Central memory CD8-positive, alpha-beta T cell (primary cell): Measurements from ENCODE around the gene PARVB.

Experiments used
- ATAC-seq: fragments of 150-1000 bp; cut with Tn5 transposase; replicated peaks from 2 replicates; pipeline ENCODE4 v1.10.0; 2022; ENCODE audit warnings: mild to moderate bottlenecking, moderate FRiP score, moderate number of reproducible peaks; ENCODE audit not compliant: poor library complexity, severe bottlenecking; ENCODE audit errors: extremely low read depth
- DNase-seq, 2 donors: peaks; one replicate each; pipeline ENCODE4 v3.0.0; 2021; ENCODE audit warnings: low spot score in 2 of 2
- H3K27ac Mint-ChIP-seq: one replicate; pipeline ENCODE4 v1.8.0; 2022; ENCODE audit warnings: low read depth, mild to moderate bottlenecking, moderate library complexity, mixed read lengths
- H3K27me3 Mint-ChIP-seq: one replicate; pipeline ENCODE4 v1.8.0; 2022; ENCODE audit warnings: mixed read lengths
- H3K36me3 Mint-ChIP-seq: one replicate; pipeline ENCODE4 v1.8.0; 2022; ENCODE audit warnings: mild to moderate bottlenecking, moderate library complexity, mixed read lengths; ENCODE audit not compliant: insufficient read depth
- H3K4me1 Mint-ChIP-seq: one replicate; pipeline ENCODE4 v1.8.0; 2022; ENCODE audit warnings: mixed read lengths
- H3K4me3 Mint-ChIP-seq: one replicate; pipeline ENCODE4 v1.8.0; 2022; ENCODE audit warnings: mild to moderate bottlenecking, moderate library complexity, mixed read lengths
- H3K9me3 Mint-ChIP-seq: one replicate; pipeline ENCODE4 v1.8.0; 2022; ENCODE audit warnings: mixed read lengths

PARVB gene

DNA sequence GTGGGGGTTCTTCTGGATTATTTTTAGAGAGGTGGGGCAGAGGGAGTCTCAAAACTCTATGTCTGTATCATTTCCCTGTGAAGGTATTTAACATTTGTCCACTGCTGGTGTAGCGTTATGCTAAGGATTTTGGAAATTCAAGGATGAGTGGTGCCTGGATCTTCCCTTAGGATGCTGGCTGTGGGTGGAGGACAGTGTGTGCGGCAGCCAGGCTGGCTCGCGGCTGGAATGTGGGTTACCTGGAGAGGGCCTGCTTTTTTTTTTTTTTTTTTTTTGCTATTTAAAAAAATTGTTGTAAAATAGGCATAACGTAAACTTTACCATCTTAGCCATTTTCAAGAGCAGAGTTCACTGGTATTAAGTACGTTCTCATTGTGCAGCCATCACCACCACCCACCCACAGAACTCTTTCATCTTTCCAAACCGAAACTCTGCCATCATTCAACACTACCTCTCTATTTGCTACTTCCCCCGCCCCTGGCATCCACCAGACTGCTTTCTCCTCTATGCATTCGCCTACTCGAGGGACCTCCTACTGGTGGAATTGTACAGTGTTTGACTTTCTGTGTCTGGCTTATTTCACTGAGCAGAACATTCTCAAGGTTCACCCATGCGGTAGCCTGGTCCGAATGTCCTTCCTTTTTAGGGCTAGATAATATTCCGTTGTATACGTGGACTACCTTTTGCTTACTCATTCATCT lies 67.1 kb downstream of the PARVB start:
- no peak for ATAC-seq
- H3K4me1 Mint-ChIP-seq, result peaks cover 6% of the 10 kb centered on the region
- H3K4me3 Mint-ChIP-seq, result no peak overlapping the region
- no peaks in the 10 kb centered on the region for H3K27me3 Mint-ChIP-seq
- no peaks in the 10 kb centered on the region for H3K9me3 Mint-ChIP-seq
- H3K36me3 Mint-ChIP-seq, result peaks cover 2% of the 10 kb centered on the region
- peak overlapping the region; percentile 25 for H3K27ac Mint-ChIP-seq
- DNase-seq, result no peak

DNA sequence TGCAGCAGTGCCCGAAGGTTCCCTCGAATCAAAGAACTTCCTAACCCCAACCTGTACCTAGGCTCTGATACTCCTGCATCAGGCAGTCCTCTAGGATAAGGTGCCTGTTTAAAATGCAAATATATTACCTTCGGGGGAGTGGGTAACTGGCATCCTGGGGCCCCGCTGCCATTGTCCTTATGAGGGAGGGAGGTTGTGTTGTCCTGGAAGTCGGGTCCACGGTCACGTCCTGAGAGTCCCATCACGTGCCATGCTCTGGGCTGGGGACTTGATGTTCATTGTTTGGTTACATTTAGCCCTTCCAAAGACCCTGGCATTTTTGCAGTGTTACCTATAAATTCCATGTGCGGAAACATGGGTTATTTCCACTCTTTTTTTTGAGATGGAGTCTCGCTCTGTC lies 67.6 kb downstream of the PARVB start:
- DNase-seq (no peak), ATAC-seq (no peak)
- Mint-ChIP-seq H3K27me3 (no peaks in the 10 kb centered on the region), H3K4me1 (peaks cover 6% of the 10 kb centered on the region), H3K36me3 (peaks cover 2% of the 10 kb centered on the region), H3K9me3 (no peaks in the 10 kb centered on the region), H3K4me3 (no peak overlapping the region), H3K27ac (peak overlapping the region; percentile 25)

DNA sequence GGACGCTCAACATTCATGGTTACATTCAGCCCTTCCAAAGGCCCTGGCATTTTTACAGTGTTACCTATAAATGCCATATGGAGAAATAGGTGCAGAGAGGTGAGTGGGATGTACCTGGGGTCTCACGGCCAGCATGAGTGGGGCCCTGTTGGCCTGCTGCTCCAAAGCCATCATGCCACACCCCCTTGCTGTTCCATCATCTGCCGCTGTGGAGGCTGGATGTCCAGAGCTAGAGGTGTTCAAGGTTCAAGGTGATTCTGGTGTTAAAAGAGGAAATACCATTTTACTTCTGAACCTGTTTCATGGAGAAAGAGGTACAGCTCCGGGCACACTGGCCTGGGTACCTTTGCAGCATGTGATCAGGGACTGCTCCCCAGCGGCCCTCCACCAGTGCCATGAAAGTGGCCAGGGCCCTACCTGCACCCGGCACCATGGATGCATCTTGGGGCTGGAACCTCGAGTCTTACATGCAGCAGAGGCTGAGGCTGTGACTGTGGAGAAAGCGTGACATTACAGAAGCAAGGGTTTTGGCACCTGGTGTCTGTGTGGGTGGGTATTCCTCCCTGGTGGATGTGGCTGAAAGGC lies 68.6 kb downstream of the PARVB start:
- Mint-ChIP-seq H3K9me3 (no peaks in the 10 kb centered on the region), H3K36me3 (peaks cover 2% of the 10 kb centered on the region), H3K4me3 (no peak overlapping the region), H3K27ac (no peak overlapping the region), H3K4me1 (peaks cover 6% of the 10 kb centered on the region), H3K27me3 (no peaks in the 10 kb centered on the region)
- ATAC-seq (no peak), DNase-seq (no peak)

DNA sequence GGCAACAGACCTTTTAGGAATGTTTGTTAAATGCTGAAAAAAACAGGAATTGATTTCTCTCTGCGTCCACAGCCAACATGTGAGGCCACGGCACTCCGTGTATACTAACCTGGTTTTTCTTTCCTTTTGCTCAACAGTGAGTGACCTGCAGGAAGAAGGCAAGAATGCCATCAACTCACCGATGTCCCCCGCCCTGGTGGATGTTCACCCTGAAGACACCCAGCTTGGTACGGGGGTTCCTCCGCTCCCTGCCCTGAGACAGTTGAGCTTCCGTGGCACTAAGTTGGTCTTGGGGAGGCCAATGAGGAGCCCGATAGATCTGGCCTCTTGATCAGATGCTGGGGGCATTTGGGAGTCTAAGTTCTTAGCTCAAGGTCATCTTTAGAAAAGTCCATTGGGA lies 69.7 kb downstream of the PARVB start:
- Mint-ChIP-seq H3K9me3 (no peaks in the 10 kb centered on the region), H3K27me3 (no peaks in the 10 kb centered on the region), H3K4me3 (no peak overlapping the region), H3K27ac (no peak overlapping the region), H3K4me1 (peaks cover 6% of the 10 kb centered on the region), H3K36me3 (peaks cover 2% of the 10 kb centered on the region)
- ATAC-seq, result no peak
- DNase-seq, result no peak

DNA sequence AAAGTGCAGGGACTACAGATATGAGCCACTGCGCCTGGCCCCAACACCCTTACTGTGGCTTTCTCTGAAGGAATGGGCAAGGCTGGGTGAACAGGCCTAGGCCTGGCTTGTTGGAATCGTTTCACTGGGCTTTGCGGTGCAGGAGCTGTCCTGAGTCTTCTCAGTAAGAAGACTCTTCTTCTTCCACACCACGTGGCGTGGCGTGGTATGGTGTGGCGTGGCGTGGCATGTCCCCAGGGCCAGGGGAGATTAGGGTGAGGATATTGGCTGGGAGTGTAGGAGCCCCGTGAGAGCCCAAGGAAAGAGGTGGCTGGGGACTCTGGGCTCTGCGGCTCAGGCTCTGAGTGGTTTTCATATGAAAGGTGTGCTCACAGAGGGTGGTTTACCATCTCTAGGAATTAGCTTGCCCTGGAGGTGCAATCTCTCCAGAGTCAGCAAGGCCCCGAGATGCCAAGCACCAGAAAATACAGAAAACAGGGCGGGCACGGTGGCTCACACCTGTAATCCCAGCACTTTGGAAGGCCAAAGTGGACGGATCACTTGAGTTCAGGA lies 70.7 kb downstream of the PARVB start:
- Mint-ChIP-seq H3K27ac (no peak overlapping the region), H3K27me3 (no peaks in the 10 kb centered on the region)
- no peak for ATAC-seq

DNA sequence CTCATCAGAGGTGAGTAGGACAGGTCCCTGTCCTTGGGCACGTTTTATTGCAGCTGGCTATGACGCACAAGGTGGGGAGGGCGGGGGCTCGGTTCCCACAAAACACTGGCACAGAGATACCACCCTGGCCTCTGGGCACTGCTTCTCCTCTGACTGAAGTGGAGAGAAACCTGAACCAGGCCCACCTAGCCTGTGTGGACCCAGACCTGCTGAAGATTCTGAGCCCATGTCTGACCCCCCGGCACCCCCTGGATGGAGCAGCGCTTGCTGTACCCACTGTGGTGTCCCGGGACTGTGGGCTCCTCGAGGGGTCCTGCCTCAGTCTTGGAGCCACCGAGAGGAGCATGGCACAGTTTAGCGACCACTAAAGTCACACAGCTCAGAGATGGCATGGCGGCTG lies 72.6 kb downstream of the PARVB start:
- H3K4me3 Mint-ChIP-seq, result no peak overlapping the region
- H3K27me3 Mint-ChIP-seq, result no peaks in the 10 kb centered on the region
- no peak for DNase-seq

More for the DNA sequence above, 70.7 kb downstream of the PARVB start:
- H3K9me3 Mint-ChIP-seq, result no peaks in the 10 kb centered on the region
- DNase-seq, result no peak
- peaks cover 2% of the 10 kb centered on the region for H3K36me3 Mint-ChIP-seq
- no peak overlapping the region for H3K4me3 Mint-ChIP-seq
- H3K4me1 Mint-ChIP-seq, result peaks cover 6% of the 10 kb centered on the region

DNA sequence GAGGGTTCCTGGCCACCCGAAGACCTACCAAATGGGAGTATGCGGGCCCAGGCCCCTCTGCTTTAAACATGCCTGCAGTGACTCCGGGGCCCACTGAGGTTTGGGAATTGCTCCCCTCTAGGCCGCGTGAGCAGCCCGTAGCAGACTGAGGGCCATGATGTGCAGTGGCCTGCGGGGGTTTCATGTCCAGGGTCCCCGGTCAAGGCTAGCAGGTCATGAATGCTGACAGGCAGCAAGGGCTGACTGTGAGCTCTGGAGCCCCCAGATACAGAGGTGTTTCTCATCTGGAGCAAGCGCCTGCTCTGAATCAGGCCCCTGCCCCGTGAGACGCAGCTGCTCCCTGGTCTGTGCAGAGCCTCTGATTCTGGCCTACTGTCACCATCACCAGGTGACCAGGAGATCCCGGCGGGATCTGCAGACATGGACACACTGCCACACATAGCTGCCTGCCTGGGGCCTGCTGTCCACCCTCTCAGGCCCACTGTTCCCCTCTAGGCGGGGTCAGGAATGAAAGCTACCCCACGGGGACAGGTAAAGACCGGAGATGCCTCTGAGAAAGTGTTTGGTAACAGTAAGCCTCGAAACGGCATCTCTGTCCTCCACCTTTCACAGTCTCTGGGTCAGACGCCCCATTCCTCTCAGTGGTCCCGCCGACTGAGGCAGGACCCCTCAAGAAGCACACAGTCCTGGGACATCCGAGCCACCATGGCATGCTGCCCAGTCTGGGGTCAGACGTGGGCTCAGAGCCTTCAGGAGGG lies 73.3 kb downstream of the PARVB start:
- no peaks in the 10 kb centered on the region for H3K4me1 Mint-ChIP-seq
- peaks cover 2% of the 10 kb centered on the region for H3K36me3 Mint-ChIP-seq
- ATAC-seq (no peak), DNase-seq (no peak)
- H3K27ac Mint-ChIP-seq, result no peak overlapping the region
- no peak overlapping the region for H3K4me3 Mint-ChIP-seq
- no peaks in the 10 kb centered on the region for H3K9me3 Mint-ChIP-seq
- no peaks in the 10 kb centered on the region for H3K27me3 Mint-ChIP-seq

More for the DNA sequence above, 72.6 kb downstream of the PARVB start:
- Mint-ChIP-seq H3K4me1 (no peaks in the 10 kb centered on the region), H3K36me3 (peaks cover 2% of the 10 kb centered on the region), H3K9me3 (no peaks in the 10 kb centered on the region), H3K27ac (no peak overlapping the region)
- no peak for ATAC-seq

DNA sequence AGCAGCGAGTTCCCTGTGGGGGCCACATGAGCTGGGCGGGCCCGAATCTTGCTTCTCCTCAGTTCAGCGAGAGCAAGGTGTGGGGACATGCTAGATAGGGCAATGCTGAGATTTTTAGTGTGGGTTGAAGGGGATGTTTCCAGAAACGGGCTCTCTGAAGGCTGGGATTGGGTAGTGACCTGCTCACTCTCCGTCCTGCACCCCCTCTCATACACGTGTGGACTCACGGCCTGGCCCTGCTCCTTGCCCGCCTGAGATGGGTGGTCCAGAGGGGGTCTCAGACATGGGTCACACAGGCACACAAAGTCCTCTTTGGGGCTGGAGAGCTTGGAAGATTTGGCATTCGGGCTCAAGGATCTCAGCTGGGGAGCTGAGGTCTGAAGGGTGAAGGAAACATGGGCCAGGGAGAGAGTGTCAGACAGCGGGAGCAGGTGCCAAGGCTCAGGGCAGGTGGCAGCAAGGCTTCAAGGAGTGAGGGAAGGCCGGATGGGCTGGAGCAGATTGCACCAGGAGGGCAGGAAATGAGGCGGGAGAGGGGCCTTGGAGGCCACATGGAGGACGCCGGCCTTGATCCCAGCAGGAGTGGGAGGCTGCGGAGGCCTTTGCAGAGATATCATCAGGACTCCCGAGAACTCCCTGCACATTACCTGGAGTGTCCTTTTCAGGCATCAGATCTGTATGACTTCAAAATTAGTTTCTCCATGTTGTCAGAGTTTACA lies 74.1 kb downstream of the PARVB start:
- Mint-ChIP-seq H3K36me3 (peaks cover 4% of the 10 kb centered on the region), H3K27ac (no peak overlapping the region), H3K4me3 (no peak overlapping the region), H3K4me1 (no peaks in the 10 kb centered on the region), H3K27me3 (no peaks in the 10 kb centered on the region), H3K9me3 (no peaks in the 10 kb centered on the region)
- ATAC-seq (no peak), DNase-seq (no peak)

DNA sequence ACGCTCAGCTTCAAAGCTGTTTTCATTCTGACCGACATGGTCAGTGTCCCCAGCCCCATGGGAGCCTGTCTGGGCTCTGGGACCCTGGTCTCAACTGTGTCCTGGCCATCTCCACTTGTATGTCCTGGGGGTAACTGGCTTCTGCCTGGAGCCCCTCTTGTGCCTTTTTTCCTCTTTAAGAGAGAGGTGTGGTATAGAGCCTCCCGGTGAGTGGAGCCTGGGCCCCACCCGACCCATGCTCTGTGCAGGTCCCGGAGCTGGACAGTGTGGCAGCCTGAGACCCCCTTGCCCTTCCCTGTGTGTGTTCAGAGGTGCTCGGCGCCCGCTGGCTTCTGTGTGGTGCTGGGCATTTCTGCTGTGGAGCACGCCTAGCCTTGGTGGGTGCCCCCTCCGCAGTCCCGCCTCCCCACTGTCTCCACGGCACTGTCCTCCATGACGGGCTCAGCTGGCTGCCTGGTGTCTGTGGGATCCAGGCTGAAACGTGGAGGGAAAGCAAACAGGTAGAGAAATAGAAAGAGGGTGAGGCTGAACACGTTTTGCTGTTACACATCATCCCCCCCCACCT lies 74.9 kb downstream of the PARVB start:
- peaks cover 2% of the 10 kb centered on the region for H3K36me3 Mint-ChIP-seq
- ATAC-seq, result no peak
- no peaks in the 10 kb centered on the region for H3K4me1 Mint-ChIP-seq
- H3K9me3 Mint-ChIP-seq, result no peaks in the 10 kb centered on the region
- no peak overlapping the region for H3K4me3 Mint-ChIP-seq
- H3K27me3 Mint-ChIP-seq, result no peaks in the 10 kb centered on the region
- no peak for DNase-seq
- no peak overlapping the region for H3K27ac Mint-ChIP-seq

DNA sequence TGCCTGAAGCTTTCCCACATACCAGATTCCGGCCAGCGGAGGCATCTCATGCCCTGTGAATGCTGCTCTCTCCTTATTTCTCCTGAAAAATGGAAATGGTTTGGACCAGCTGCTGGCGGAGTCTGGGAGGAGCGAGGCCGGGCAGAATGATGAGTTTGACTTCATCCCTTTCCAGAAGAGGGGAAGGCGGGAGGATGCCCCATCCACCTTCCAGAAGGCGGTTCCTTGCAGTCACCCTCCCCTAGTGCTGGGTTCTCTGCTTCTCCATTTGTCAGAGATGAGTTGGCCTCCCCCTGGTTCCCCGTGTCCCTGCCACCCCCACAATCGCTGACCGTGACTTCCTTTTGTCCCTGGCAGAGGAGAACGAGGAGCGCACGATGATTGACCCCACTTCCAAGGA lies 75.6 kb downstream of the PARVB start:
- H3K36me3 Mint-ChIP-seq, result peaks cover 2% of the 10 kb centered on the region
- no peaks in the 10 kb centered on the region for H3K4me1 Mint-ChIP-seq
- H3K4me3 Mint-ChIP-seq, result no peak overlapping the region
- no peak overlapping the region for H3K27ac Mint-ChIP-seq
- H3K9me3 Mint-ChIP-seq, result no peaks in the 10 kb centered on the region
- ATAC-seq (no peak), DNase-seq (no peak)
- H3K27me3 Mint-ChIP-seq, result no peaks in the 10 kb centered on the region

DNA sequence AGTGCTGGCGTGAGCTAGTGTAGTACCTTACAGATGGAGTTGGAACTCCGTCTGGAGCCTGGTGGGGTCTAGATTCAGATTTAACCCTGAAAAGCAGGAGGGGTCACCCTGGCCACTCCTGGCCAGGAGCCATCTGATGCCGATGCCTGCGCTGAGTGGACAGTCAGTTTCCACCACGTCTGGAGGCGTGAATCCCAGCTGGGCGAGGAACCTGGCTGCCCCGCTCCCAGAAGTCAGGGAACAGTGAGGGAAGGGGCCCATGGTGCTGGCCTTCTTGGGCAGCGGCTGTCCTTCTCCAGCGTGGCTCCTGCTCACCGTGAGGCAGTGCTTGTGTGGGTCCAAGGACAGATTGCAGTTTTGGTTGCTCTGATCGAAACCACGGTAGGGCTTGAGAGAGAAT lies 76.3 kb downstream of the PARVB start:
- H3K4me3 Mint-ChIP-seq, result no peak overlapping the region
- no peaks in the 10 kb centered on the region for H3K4me1 Mint-ChIP-seq
- H3K9me3 Mint-ChIP-seq, result no peaks in the 10 kb centered on the region
- peaks cover 2% of the 10 kb centered on the region for H3K36me3 Mint-ChIP-seq
- no peaks in the 10 kb centered on the region for H3K27me3 Mint-ChIP-seq
- H3K27ac Mint-ChIP-seq, result no peak overlapping the region
- DNase-seq (no peak), ATAC-seq (no peak)

DNA sequence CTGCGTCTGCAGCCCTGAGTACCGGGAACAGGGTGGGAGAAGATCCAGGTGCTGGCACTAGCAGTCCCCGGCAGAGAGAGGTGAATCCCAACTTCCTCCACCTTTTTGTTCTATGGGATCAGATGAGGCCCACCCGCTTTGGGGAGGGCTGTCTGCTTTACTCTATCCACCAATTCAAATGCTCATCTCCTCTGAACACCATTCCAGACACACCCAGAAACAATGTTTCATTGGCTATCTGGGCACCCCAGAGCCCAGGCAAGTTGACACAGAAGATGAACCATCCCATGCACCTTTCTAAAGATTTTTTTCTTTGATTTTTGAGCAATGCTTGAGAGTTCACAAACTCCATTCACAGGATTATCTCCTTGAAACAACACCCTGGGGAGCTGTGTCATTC lies 78.0 kb downstream of the PARVB start:
- H3K9me3 Mint-ChIP-seq, result no peaks in the 10 kb centered on the region
- peaks cover 2% of the 10 kb centered on the region for H3K36me3 Mint-ChIP-seq
- no peak for DNase-seq
- H3K4me3 Mint-ChIP-seq, result no peak overlapping the region
- no peak overlapping the region for H3K27ac Mint-ChIP-seq
- H3K27me3 Mint-ChIP-seq, result no peaks in the 10 kb centered on the region
- no peak for ATAC-seq
- H3K4me1 Mint-ChIP-seq, result peaks cover 5% of the 10 kb centered on the region
